Sciatic nerve (tissue), 2 donors: ENCODE data around the gene ETV6. TPM values are rescaled to one million over a fixed set of nuclear protein-coding genes. Genes with fewer than 3 reads are reported as not detected.
A peak's percentile ranks its signal among the peaks of the same experiment; 100 is the strongest.

Source experiments
- ATAC-seq: fragments of 200-7000 bp; cut with Tn5 transposase; one replicate; pipeline ENCODE4 v1.9.1; 2020; ENCODE audit warnings: mild to moderate bottlenecking, moderate library complexity
- DNase-seq: peaks from one replicate; pipeline ENCODE4 v3.0.0-alpha.2; 2020; ENCODE audit warnings: low spot score
- intact Hi-C: fragments of 100-400 bp; cut with DNase I; formaldehyde crosslinking; loops from one replicate; pipeline ENCODE4 v1.14.2; 2022
- total RNA-seq: library from RNA; stranded (reverse); fragmentation: NEBNext Ultra II Directional; extraction: Animal tissue kit (Norgen Biotek cat#: 25700); gene quantifications from one replicate; pipeline ENCODE4 v1.2.1, GENCODE V29; 2021
- donor health status: DM: no; HTN: no; CAD: no.
- donor health status: DM: no; HTN: no; CAD: no.

ETV6 gene
- total RNA-seq, 1 donor from 2014 or later, result 38.8 TPM

DNA sequence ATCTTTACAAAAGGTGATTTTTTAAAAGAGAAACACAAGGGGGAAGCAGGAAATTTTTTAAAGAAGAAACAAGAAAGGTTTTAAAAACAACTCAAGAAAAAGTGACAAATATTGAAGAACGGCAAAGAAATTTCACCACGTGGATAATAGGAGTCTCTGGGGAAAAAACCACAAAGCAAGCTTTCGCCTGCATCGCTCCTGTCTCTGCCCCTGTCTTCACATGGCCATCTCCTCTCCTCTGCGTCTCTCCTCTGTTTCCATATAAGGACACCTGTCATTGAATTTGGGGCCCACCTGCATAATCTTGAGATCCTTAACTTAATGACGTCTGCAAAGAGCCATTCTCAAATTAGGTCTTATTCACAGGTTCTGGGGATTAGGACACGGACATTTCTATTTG is 175.8 kb downstream of the ETV6 start:
- DNase-seq (no peak), ATAC-seq (no peak)
- intact Hi-C loops, result no loop called here

- intact Hi-C loops, result no loop called here
- no peak for ATAC-seq
- DNase-seq, result no peak
Measured at GRCh38 chr12:11826574-11826973, 177.1 kb downstream of the ETV6 start.

GRCh38 chr12:11827091-11828061 is 177.9 kb downstream of the ETV6 start:
- DNase-seq, result no peak

DNA sequence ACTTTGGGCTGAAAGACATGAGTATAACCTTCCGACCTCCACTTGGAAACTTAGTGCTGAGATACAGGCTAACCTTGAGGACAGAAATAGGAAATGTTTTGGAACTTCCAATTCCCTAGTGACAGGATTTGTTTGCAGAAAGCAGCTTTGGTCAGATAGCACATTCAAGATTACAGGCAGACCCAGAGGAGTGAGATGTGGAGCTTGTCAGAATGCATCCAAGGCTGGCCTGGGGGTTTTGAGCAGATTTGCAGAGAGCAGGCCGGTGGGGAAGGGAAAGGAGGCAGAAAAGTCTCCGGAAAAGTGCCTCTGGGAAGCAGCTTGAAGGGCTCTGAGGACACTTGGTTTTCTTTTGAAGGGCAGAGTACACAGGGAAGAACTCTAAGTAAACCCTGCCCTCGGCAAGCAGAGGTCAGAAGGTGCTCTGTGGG is 180.3 kb downstream of the ETV6 start:
- intact Hi-C loops, result no loop called here
- DNase-seq, result no peak
- ATAC-seq, result peak; percentile 63

More at GRCh38 chr12:11827091-11828061, 177.9 kb downstream of the ETV6 start:
- intact Hi-C loops, result no loop called here
- peak; percentile 67 for ATAC-seq

DNA sequence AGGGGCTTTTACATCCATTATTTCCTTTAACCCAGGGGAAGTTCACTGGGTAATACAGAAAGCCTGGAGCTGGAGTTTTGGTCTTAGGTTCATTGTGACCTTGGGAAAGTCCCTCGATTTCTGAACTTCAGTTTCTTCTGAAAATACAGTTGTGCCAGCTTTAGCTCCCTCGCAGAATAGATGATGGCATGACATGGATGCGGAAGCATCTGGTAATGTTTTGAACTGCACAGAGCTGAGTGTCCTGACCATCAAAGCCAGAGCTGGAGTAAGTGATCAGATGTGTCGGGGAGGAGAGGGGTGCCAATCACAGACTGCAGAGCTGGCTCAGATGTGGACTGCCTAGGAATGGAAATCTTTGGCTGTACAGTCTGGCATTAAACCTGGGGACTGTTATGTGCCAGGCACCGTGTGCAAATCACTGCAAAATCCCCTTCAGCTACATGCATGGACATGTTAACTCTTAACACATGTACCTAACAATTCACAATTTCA is 180.9 kb downstream of the ETV6 start:
- DNase-seq, result no peak
- intact Hi-C loops, result no loop called here
- peak; percentile 26 for ATAC-seq

DNA sequence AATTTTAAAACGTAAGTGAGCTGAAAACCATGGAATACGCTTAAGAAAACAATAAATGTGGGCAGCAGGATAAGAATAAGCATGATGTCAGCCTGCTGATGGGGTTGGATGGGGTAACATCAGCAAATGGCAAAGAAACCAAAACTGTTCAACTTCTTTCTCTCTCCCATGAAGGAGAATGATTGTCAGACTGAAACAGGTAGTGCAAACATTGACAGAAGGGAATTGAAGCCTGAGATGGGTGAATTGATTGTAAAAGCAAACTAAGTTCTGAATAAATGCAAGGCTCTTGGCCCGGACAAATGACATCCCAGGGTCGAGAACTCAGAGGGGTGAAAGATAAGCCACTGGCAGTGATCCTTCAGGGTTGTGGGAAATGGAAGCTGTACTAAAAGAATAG is 182.6 kb downstream of the ETV6 start:
- intact Hi-C loops, result no loop called here
- ATAC-seq, result no peak
- no peak for DNase-seq

DNA sequence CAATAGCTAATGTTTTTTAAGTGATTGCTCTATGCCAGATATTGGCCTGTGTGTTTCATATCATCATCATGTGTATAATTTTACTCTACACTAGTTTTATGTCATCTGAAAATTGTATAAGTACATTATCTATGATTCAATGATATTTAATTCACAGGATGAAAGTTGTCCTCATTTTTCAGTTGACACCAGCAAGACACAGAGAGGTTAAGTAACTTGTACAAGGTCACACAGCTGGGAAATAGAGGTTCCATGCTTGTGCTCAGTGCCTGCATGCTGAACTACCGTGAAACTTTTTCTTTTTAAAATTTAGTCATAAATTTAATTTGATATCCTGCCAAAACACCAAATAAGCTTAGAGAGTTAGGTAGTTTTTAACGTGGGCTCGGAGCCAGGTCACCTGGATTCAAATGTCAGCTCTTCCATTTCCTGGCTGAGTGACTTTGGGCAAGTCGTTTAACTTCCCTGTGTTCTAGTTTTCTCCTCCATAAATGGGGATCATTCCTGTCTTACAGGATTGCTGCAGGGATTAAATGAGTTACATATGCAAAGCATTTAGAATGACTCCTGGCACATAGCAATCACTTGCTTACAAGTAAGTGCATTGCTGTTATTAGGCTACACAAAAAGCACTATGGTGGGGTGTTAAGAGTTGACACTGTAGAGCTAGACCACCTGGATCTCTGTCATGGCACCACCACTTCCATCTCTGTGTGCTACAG is 183.9 kb downstream of the ETV6 start:
- no peak for DNase-seq
- no peak for ATAC-seq
- intact Hi-C loops, result no loop called here

DNA sequence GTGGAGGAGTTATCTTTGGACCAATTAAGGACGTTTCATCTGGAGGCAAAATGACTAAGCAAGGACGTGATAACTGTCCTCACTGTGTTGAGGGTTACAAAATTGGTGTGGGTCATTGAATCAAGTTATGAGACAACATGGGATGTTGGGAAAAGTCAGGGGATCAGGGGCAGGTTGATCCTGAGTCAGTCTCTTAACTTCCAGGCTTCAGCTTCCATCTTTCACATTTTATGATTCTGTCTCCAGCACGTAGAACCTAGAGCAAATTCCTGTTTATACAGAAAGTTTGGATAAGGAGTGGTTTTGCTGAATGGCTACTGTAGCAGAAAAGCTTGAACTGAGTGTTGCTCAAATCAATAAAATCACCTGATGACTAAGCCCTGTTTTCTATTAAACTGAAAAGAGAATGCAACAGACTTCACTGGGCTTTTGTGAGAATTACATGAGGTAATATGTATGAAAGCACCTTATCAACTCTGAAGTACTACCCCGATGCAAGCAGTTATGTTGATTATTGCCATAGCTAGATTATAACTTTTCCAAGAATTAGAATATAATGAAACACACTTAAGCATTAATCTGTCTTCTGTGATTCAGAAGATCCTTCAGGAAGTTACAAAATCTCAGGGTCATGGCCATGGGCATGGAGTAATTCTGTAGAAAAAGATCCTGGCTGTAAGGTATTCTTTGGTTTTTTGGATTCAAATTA is 184.8 kb downstream of the ETV6 start:
- intact Hi-C loops, result no loop called here
- DNase-seq, result no peak
- ATAC-seq, result no peak

GRCh38 chr12:11834931-11835330 is 185.5 kb downstream of the ETV6 start:
- DNase-seq (no peak), ATAC-seq (no peak)
- intact Hi-C loops, result no loop called here

- intact Hi-C loops, result no loop called here
- DNase-seq (no peak), ATAC-seq (peak; percentile 56)
Measured at GRCh38 chr12:11836282-11837151, 187.0 kb downstream of the ETV6 start.

- ATAC-seq (no peak), DNase-seq (no peak)
- intact Hi-C loops, result no loop called here
Measured at GRCh38 chr12:11837216-11837934, 187.9 kb downstream of the ETV6 start.

DNA sequence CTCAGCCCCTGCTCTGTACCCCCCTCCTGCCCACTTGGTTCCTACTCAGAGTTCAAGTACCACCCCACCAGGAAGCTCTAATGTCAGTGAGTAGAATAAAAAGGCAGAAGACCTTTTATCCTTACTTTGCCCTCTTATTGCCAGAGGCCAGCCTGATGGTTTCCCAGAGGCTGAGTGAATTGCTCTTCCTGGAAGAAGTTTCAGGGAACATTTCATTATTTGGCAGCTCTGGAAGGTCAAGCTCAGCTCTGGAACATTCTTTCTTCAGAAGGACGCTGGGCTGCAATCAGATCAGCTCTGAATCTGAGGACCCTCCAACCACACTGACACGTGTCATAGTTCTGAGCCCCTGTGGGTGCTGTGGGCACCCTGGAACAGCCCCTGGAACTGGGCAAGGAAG is 188.9 kb downstream of the ETV6 start:
- no peak for DNase-seq
- intact Hi-C loops, result no loop called here
- peak; percentile 72 for ATAC-seq

- DNase-seq (no peak), ATAC-seq (peak; percentile 74)
- intact Hi-C loops, result no loop called here
Measured at GRCh38 chr12:11839091-11839641, 189.7 kb downstream of the ETV6 start.

DNA sequence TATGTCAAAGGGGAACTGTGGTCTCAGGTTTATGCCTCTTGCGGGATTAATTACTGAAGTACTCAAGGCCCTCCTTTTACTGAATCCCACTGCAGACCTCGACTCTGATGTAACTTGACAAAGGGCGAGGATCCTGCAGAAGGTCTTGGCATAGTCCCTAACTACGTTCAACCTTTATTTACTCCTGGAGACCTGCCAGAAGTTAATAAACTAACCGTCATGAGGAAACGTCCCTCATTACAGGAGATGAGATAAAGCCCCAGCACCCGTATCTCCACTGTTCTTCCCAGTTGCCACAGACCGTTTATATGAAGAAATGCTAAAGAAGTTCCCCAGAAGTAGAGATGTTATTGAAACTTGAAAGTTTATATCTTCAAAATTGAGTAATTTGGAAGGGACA is 190.9 kb downstream of the ETV6 start:
- intact Hi-C loops, result no loop called here
- ATAC-seq, result no peak

DNA sequence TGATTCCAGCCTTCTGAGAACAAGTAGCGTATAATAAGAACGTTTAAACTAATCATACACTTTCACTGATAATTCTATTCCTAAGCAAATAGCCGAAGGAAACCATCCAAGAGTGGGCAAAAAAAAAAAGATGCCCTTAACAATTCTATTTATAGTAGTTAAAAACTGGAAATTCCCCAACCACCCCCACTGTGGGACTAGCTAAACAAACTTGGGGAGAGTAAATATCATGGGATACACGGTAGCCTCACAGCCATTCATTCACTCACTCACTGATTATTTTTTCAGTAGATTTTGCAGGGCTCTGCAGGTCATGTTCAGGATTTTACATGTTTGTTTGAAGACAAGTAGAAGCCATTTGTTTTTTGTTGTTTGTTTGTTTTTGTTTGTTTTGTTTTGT is 197.0 kb downstream of the ETV6 start:
- DNase-seq, result no peak
- ATAC-seq, result no peak
- intact Hi-C loops, result no loop called here

More for the DNA sequence above, 190.9 kb downstream of the ETV6 start:
- no peak for DNase-seq

- no peak for ATAC-seq
- no peak for DNase-seq
- intact Hi-C loops, result no loop called here
Measured at GRCh38 chr12:11847539-11847938, 198.1 kb downstream of the ETV6 start.

- no peak for DNase-seq
- ATAC-seq, result no peak
- intact Hi-C loops, result no loop called here
Measured at GRCh38 chr12:11849757-11850504, 200.5 kb downstream of the ETV6 start.
